NCI-H82 treated with DMSO at 0.1 percent for 48 hours (cell line): Measurements from ENCODE around the gene OLIG1.

Experiments
- DNase-seq: peaks from one replicate; lab custom pipeline; 2025; ENCODE audit not compliant: unreplicated experiment; lab: John Stamatoyannopoulos, UW

The OLIG1 gene

DNA sequence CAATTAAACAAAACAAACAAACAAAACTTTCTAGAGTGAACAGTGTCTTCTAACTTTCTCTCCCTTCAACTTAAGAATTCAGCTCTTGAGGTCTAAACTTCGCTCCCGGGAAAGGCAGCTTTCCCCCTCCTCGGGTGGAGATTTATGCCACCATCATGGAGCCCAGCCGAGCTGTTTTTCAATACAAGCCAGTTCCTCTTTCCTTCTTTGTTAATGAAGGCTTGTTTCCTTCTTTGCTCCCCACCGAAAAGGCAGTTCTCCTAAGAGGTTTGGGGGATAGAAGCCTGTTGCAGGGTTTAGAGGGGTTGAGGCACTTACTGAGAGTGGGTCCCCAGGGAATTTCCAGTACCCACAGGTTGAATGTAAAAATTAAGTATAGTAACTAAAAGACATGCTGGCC is 26.5 kb downstream of the OLIG1 start:
- no peak for DNase-seq

DNA sequence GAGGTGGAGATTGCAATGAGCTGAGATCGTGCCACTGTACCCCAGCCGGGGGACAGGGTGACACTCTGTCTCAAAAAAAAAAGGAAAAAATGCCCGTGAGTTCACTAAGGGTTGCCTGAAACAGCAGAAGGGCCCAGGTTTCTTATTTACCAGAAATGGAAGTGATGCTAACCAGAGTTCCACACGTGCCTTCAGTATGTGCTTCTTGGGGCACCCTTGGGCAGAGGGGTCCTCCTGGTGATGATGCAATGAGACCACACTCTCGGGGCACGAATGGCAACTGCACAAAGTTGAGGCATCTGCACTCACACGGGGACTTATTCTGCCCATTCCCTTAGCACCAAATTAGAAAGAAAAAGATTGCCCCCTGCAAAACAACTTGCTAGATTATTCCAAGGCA is 29.2 kb downstream of the OLIG1 start:
- DNase-seq: no peak

DNA sequence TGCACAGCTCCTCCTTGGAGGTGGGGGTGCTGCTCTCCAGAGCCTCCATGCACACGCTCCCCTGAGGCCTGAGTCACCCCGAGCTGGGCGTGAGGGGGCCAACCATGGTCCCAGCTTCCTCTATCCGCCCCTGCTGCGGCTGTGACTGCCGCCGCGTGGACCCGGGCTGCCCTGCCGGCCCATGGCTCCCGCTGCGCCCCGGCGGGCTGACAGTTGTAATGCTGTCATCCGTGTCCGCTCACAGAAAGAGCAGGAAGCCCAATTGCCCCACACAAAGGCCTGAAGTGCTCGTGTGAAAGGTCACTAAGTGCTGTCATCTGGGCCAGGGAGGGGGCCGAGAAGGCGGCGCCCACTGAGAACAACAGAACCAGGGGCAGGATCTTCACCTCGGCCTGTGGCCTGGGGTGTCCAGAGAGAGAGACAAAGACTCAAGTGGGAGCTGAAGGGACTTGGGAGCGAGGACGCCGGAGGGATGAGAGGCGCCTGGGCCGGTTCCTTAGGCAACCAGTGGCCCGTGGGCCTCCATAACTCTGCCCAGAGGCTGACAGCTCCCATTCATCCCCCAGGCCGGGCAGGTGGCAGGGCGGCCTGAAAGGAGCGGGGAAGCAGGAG is 31.5 kb downstream of the OLIG1 start:
- no peak for DNase-seq

DNA sequence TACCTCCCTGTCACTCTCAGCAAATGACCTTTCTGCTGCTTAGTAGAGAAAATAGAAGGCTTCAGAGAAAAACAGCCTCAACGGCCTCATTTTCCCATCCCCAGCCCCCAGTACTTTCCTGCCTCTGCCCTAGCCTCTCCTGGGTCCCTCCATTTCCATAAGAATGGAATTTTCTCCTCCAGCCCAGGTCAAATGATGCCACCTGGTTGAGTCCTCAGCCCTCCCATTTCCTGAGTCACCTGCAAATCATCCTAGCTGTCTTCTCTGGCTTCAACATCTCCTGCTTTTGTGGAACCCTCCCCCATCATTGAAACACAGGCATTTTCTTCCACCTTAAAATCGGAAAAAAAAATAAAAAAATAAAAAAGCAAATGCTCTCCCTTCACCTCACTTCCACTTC is 35.1 kb downstream of the OLIG1 start:
- no peak for DNase-seq

DNA sequence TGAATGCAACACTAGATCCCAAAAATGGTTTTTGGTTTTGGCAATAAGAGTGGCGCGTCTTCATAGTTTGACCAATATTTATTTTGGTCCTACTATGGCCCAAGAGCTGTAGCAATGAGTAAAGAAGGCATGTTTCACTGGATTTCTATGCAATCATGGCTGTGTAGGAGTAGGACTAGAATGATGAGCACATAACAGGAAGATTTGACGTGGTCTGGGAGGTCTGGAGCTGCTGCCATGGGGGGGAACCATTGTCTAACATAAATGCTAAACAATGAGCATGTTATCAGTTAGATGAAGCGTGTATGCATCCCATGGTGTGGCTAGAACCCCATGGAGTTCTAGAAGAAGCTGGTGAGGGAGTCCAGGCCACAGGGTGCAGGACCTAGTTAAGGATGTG is 38.3 kb downstream of the OLIG1 start:
- no peak for DNase-seq

DNA sequence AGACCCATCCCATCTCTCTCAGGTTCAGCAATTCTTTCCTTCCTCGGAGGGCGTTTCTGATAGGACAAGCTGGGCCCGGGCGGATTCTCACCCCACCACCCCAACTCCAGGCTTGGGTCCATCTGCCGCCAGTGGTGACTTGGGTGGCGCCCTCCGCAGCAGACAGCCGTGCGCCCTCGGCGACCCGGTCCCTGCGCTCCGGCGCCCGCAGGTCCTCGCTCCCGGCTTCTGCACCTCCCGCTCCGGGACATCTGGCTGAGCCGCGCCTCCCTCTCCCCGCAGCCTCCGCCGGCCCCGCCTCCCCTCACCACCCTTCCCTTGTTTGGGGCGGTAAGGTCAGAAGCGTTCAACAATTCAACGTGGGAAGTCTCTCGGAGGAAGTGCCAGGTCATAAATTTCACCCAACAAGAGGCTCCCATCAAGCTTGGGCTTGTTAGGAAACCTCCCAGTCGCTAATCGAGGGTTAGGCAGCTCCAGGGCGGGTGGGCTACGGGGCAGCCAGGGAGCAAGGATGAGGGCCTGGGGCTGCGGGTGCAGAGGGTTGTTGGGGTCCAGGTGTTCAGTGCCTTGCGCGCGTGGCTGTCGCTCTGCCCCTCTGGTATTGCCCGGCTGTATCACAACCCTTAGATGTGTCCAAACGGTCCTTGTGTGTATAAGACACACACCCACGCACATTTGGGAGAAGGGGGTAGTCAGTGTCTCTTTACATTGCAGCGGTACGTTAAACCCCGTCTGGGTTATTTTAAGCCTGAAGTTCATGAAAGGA is 39.8 kb downstream of the OLIG1 start:
- no peak for DNase-seq

DNA sequence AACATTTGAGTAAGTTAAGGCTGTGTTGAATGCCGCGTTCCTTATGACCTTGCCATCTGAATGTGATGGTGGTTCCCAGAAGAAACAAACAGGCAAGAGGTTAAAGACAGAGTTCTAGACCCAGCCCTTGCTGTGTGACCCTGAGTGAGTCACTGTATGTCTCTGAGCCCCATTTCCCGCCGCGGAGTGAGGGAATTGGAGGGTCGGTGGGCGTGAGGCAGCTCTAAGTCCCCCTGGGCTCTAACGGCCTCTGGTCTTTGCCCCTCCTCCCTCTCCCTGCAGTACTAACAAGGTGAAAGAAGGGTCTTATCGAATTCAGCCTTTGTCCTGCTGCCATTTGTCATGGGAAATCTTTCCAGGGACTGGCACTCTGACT is 40.4 kb downstream of the OLIG1 start:
- no peak for DNase-seq

DNA sequence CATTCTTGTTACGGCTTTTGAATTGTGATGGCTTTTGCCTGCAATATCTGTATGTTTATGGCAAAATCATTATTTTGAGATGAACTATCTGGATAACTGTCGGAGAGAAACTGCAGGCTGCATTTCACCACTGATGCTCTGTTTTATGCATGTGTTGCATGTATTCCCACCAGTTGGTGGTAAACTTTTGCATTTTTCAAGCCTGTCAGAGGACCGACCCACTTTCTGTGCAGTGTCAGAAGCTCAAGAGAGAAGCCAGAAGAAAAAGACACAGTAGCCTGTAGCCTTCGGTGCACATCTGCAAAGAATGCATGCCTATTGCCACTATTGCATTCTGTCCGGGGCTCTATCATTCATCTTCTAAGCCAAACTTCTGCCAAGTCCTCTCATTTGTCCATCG is 41.6 kb downstream of the OLIG1 start:
- DNase-seq: no peak

DNA sequence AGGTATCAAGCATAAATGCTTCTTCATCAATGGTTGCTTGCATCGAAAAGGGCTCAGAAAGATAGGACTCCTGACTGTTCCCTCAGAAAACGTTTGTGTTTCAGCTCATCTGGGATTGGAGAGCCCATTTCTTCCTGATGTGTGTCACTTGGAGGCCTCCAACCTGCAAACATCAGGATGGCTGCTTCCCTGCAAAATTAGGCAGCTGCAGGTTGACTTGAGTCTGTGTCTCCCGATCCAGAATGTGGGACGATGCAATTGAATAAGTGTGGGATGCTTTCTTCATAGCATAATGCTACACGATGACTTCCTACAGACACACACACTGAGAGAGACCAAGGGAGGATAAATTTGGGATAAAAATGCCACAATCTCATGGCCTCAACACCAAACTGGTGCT is 42.2 kb downstream of the OLIG1 start:
- DNase-seq: no peak

DNA sequence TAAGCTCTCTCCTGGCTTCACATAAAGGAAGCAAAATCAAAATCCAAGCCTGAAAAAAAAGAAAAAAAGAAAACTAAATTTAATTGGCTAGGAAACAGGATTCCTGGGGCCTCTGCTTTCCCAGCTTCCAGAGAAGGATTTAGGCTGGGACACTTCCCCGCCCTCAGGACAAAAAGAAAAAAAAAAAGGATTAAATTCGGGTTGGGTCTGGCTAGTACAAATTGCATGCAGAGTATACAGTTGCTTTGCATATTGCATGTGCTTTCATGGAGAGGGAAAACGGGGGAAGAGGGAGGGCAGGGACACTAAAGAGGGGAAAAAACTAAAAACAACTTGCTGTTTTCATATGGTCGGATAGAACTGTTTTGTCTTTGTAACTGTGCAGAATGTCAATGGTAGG is 42.7 kb downstream of the OLIG1 start:
- no peak for DNase-seq

DNA sequence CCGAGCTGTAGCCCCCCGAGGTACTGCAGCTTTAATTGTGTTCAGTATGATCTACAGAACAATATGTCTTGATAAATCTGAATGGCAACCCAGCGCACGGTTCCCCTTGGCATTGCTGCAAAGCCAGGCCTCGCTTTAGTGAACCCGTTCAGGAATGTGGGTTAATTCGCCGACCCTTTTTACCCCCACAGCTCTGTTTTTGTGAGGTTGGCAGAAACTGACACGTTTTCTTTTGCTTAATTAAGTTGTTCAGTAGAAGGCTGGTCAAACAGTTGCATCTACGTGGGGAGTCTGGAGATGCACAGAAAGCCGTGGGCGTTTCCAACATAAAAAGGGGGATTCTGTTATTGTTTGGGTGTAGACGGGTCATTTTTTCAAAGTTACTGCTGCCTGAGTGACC is 43.2 kb downstream of the OLIG1 start:
- DNase-seq: no peak

DNA sequence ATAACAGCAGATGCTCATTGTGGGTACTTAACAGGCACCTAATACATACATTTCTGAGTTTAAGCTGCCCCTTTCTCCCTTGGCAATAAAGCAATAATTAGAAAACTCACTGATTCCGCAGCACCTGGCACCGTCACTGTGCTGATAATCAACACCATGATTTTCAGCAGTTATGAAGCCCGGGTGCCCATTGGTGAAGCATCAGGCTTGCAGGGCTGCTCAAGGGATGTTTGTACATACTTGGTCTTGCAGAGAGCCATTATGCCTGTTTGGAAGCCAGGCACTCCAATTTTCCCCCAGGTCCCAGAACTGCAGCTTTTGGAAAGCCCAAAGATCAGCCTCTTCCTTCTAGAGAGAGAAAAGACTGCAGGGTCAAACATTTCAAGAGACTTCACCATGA is 44.3 kb downstream of the OLIG1 start:
- DNase-seq: no peak

DNA sequence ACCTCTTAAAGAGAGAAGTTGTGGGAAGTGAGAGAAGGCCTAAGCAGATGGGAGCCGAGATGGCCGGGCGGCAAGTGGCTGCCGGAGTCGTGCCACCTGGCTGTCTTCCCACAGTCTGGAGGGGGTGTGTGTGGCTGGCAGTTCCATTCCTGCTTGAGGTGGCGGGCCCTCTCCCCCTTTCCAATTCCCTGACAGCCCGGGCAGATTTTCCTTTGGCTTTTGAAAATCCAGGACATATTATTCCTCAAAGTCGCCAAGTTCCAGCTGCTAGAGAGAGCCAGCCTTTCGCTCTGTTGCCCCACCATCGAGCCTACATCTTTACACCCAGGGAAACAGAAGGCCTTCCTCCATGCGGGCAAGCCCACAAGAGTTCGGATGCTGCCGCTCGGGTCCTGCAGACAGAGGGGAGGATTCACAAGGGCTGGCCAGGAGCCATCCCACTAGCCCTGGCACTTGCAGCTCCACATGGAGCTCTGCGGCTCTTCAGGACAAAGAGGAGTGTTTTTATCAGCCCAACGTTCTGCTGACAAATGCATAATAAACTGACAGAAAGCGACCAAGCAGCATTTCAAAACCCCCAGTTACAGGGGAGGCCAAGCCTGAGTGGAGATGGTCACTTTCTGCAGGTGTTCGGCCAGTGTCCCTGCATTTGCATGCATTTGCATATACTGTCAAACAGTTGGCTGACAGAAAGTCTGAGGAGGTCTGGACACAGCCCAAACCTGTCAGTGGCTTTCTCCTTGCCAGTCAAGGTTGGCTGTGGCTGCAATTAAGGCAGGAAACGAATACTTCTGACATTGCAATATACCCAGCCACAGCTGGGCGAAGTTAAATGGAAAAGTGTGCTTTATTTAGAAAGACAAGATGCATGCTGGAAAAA is 45.9 kb downstream of the OLIG1 start:
- no peak for DNase-seq

DNA sequence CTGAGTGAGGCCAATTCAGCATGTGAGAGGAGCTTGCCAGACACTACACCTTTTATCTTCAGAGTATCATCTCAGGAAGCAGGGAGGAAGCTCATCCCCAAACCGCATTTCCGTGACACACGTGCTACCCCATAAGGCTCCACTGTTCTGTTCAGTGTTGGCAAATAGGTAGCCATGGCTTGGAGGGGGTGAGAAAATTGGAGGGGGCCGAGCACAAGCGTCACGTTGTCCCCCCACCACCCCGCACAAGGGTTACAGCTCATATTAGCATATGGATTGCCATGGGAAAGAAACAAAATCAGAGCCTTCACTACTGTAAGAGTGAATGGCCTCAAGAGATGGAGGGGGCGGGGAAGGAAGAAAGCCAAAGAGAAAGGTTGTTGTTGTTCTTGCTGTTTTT is 46.7 kb downstream of the OLIG1 start:
- no peak for DNase-seq

DNA sequence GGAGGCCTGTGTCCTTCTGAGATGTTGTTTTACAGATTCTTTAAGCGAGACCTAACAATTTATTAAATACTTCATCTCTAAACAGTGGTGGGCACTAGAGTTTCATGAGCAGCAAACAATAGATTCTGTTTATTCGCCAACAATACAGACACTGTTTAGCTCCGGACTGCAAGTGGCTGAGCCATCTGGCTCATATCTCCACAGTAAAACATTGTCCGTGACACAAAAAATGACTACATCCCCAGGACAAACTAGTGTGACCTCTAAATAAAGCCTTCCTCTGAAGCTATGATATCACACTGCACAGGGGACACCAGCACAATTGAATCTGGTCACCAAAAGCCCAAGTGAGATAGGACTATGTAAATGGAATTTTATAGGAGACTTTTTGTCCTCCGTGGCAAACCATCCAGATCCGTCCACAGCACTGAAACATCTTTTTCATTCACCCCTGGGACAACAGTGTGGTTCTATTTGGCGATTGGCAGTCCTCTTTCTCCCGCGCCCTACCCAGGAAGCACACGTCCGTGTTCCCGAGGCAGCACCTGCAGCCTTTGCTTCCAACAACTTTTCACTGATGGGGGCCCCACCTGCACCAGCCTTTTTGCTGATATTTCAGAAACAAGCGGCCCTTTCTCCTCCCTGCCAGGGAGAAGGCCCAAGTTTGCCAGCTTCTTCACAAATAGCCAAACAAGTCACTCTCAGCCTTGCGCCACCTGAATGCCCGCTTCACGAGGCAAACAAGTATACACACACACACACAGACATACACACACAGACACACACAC is 47.4 kb downstream of the OLIG1 start:
- no peak for DNase-seq
